Gastroesophageal sphincter (tissue), 3 donors: ENCODE measurements around the gene DNAJC10.

ENCODE experiments used
- CTCF ChIP-seq, 4 experiments: fragments of 200-600 bp in 2 of 4; fragments of 450-650 bp in 2 of 4; sonication (generic) in 1 of 4; IDR thresholded peaks; one replicate each; pipeline ENCODE4 v1.5.1; 2017 to 2019; ENCODE audit warnings: antibody characterized with exemption in 4 of 4, mild to moderate bottlenecking in 2 of 4, moderate library complexity in 2 of 4
- EP300 ChIP-seq: sonication (generic); formaldehyde crosslinking; IDR thresholded peaks from one replicate; pipeline ENCODE4 v1.6.1; 2017; ENCODE audit warnings: antibody characterized with exemption, mild to moderate bottlenecking
- POLR2A ChIP-seq, 2 donors: fragments of 450-650 bp; IDR thresholded peaks; one replicate each; pipeline ENCODE4 v1.6.1; 2017; ENCODE audit warnings: antibody characterized with exemption in 2 of 2, mild to moderate bottlenecking in 2 of 2, moderate library complexity in 1 of 2
- POLR2AphosphoS5 ChIP-seq: sonication (generic); formaldehyde crosslinking; IDR thresholded peaks from one replicate; pipeline ENCODE4 v1.6.1; 2017; ENCODE audit warnings: antibody characterized with exemption

DNA sequence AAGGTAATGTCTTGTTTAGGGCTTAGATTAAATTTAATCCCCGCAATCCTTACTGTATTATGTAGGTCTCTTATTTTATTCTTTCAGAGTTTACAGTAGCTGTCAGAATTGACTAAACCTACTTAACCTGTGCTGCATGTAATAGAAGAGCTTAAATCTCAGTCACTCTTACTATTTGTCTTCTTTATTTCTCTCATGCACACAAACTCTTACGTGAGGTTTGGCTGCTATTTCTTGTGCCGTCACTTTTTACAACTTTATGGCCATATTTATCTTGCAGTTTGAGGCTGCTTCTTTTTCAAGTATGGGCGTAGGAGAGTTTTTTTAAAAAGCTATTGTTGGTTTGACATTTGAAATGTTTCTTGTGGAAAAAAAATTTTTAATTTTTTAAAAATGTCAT lies 12.0 kb downstream of the DNAJC10 start:
- no peak for TF ChIP-seq POLR2A (IDR thresholded peaks at IDR 0.05)
- TF ChIP-seq CTCF (IDR thresholded peaks at IDR 0.05) = no peak
- TF ChIP-seq POLR2AphosphoS5 = no peak
- no peak for TF ChIP-seq EP300
